HG03558 (cell line): ENCODE measurements around the gene METTL14.

Experiments used
- ATAC-seq: cut with Tn5 transposase; IDR thresholded peaks from one replicate; pipeline ENCODE4 v1.9.1; 2021; ENCODE audit warnings: moderate number of reproducible peaks; ENCODE audit not compliant: unreplicated experiment; ENCODE audit errors: extremely low read depth

Gene METTL14

DNA sequence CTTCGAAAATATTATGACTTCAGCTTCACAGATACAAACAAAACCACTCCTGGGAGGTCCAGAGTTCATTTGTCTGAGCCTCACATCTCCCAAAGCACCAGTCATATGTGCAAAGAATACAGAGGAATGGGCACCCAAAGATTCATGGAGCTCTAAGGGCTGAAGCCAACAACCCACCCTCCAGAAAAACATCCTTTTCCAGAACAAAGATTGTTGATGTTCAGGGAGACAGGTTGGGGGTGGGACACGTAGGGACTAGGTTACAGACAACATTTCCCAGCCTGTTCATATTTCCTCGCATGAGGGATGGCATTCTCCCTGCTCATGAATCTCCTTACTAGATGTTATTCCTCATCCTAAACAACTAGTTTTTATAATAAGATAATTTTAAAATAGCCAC, 71.2 kb downstream of the METTL14 start:
- no peak for ATAC-seq

DNA sequence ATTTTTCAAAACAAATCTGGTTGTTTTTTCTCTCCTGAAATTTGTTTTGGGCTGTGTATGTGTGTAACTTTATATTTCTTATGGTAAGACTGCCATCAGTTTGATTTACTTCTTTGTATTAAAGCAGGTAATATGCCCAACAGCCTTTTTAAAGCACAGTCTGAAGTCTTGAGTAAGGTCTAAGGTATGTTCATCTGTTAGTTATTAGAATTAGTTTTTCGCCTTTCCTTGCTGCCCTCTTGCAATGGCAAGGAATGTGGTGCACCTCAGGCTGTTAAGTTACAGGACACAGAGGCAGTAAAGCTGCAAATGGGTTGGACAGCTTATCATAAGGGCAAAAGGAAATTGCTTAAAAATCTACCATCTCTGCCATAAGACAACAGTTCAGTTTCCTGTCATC, 71.8 kb downstream of the METTL14 start:
- ATAC-seq: no peak

DNA sequence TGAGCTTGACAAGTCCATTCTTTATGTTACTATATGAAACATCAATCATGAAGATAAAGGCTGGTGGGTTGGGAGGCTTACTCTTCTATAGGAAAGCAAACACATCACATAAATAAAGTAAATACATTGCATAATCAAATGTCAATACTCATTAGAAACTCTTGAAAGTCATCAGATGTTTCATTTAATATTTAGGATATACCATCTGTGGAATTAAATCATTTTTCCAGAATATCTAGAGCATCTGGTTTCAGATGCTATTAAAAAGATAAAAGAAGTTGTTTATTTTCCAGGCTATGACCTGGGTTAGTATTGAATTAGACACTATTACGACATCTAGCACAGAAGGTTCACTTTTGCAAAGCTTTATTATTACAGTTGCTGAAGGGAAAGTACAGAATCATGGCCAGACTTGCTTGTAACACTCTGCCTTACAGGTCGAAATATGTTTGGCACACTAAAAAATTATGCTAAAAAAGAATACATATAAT, 72.6 kb downstream of the METTL14 start:
- ATAC-seq: no peak

GRCh38 chr4:118758293-118758692, 73.1 kb downstream of the METTL14 start:
- no peak for ATAC-seq

GRCh38 chr4:118759481-118759880, 74.3 kb downstream of the METTL14 start:
- ATAC-seq: no peak

- peak; percentile 22 for ATAC-seq
These were observed 74.9 kb downstream of the METTL14 start for GRCh38 chr4:118760092-118760491.

GRCh38 chr4:118760493-118760892, 75.3 kb downstream of the METTL14 start:
- peak; percentile 98 for ATAC-seq

DNA sequence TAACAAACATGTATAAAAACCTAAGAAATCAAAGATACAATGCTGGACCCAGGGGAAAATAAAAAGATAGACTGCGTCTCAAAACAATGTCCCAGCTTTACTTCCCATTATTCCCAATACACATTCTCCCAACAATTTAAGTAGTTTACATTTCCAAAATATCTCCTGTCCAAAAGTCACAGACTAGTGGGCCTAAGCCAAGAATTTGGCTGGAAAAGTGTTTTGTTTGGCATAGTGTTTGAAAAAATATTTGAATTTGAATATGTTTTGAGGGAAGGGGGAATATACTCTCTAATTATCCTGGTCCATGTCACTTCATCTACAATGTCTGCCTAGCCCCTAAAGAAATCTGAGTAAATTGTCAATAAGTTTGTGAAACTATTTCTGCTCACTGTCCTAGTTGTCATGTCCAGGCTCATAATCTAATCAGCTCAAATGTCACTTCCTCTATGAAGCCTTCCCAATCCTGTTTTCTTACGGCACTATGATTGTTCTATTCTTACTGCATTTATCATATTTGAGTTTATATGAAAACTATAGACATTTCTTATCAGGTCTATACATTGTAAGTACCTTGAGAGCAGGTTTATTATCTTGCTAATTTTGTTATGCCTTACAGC, 76.3 kb downstream of the METTL14 start:
- ATAC-seq: no peak

DNA sequence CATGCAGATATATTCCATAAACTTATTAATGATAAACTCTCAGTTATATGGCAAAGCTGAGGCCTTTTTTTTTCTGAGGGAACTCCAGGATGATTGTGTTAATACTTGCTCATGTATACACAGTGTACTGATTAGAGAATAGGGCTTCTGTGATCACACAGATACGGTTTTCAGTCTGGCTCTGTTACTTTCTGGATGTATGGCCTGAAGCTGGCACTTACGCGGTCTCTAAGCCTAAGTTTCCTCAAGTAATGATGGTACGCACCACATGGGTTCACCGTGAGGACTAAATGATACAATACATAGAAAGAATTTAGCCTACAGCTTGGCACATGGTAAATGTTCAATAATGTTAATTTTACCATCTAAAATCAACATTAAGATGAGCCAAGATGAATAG, 77.0 kb downstream of the METTL14 start:
- no peak for ATAC-seq

DNA sequence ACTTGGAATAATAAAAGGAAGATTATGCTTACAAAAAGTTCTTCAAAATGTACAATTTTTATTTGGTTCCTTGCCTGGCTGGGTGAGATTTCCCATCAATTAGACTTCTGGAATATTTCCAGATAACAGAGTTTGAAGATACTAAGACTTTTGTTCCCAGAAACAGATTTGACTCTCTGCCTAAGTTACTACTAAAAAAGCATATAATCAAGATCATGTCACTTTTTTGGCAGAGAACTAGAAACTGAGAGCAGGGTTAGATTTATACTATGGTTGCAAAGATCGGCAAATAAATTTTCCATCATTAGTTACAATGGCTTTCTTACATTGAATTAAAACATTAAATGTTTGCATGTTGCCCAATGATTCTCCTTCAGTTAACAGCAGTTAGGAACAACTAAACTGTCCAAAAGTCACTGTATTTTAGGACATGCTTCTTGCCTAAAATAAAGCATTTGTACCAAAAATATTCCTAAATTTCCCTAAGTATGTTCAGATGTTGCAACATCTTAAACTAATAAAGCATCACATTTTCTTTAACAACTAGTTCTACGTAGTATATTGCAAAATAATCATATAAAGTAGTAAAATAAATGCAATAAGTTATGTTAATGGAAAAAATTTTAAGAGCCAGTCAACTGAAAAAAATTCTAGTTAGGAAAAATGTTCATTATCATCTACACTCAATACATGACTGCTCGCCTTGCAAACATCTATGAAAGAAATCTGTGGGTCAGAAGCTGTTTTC, 77.7 kb downstream of the METTL14 start:
- no peak for ATAC-seq
